Stimulated activated CD8-positive, alpha-beta memory T cell treated with anti-CD3 and anti-CD28 coated beads, Interleukin-2, amount 100 ng/mL, for 1 hour (primary cell): ENCODE data around the gene SLC30A3.
"Not testable (repeated sequence)": the region's sequence is repeated elsewhere in the genome, so short reads cannot be mapped to it uniquely, and the experiment has no call there.

Experiments used
- DNase-seq, 2 donors: peaks; one replicate each; pipeline ENCODE4 v3.0.0-alpha.2; 2020; ENCODE audit warnings: low read depth in 2 of 2

SLC30A3 gene

DNA sequence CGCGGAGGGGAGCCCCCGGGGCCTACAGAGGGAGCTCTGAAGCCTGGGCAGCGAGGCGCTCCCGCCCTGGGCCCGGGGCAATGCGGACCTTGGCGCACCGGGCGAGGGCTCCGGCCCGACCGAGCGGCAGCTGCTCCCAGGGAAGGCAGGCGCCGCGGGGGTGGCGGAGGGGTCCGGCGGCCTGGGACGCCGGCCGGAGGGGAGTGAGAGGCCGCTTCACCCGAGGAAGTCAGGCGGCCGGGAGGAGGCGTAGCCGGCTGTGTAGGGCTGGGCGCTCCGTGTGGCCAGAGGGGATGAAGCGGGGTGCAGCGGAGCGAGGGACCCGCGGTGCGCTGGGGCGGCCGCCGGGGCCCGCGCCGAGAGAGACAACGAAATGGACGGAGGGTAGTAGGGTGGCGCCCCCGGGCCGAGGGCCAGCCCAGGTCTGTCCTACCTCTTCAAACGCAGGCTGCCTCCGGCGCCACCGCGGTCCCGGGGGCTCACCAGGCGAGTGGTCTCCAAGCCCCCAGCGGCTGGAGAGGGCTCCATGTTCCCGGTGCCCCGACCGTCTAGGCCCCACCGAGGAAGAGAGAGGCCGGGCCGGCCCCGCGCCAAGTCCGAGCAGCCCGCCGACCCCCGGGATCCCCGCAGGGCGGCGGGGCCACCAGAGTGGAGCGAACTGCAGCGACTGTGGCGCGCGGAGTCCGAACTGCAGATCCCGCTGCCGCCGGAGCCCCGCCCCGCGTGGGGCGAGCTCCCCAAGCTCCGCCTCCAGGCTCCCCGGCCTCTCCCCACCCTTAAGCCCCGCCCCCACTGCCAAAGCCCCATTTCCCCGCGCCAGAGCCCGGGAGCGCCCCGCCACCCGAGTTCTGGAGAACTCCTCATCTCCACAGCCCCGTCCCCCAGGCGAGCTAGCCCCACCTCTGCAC, at the start of gene SLC30A3:
SLC30A3 (minus strand) TSS at position 669 of the 908 bp plus-strand sequence; CDS start at position 528, 141 bp downstream.
- DNase-seq, result peak; percentile 32 to 51

GRCh38 chr2:27312152-27312551, 49.3 kb upstream of the SLC30A3 start:
- DNase-seq, result no peak

- DNase-seq, result no peak
Measured at GRCh38 chr2:27309651-27310050, 46.8 kb upstream of the SLC30A3 start.

GRCh38 chr2:27308359-27308881, 45.6 kb upstream of the SLC30A3 start, which contains the start of gene UCN:
Gene UCN (minus strand): TSS chr2:27308445. CDS start chr2:27307895, 550 bp downstream.
- DNase-seq, result no peak

GRCh38 chr2:27307545-27308358, 44.9 kb upstream of the SLC30A3 start:
- DNase-seq, result no peak

DNA sequence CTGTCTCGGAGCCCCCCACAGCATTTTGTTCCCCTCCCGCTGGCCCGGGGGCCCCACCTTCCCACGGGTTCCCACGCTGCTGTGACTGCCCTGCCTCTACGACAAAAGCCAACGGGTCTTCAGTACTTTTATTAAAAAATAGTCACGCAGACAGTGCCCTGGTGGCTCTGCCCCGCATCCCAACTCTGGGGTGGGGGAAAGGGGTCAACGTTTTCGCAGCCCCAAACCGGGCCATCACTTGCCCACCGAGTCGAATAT, 44.4 kb upstream of the SLC30A3 start:
- no peak for DNase-seq

GRCh38 chr2:27306573-27307286, 43.9 kb upstream of the SLC30A3 start:
- no peak for DNase-seq

- DNase-seq, result no peak
Measured at GRCh38 chr2:27306136-27306535, 43.3 kb upstream of the SLC30A3 start.

DNA sequence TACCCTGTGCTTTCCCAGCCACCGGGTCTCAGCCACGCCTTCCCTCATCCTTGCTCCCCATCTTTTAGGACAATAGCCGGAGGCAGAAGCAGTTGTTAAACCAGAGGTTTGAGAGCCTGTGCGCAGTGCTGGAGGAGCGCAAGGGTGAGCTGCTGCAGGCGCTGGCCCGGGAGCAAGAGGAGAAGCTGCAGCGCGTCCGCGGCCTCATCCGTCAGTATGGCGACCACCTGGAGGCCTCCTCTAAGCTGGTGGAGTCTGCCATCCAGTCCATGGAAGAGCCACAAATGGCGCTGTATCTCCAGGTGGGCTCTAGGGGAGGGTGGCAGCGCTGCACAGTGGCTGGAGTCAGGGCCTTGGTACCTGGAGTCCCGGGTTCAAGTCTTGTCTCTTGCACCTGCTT, 42.7 kb upstream of the SLC30A3 start:
- DNase-seq, result no peak

- DNase-seq, result no peak
Measured at GRCh38 chr2:27304488-27305240, 41.8 kb upstream of the SLC30A3 start.

- no peak for DNase-seq
Measured at GRCh38 chr2:27303093-27304025, 40.5 kb upstream of the SLC30A3 start.

GRCh38 chr2:27300606-27301005, 37.8 kb upstream of the SLC30A3 start:
- not testable (repeated sequence) for DNase-seq

DNA sequence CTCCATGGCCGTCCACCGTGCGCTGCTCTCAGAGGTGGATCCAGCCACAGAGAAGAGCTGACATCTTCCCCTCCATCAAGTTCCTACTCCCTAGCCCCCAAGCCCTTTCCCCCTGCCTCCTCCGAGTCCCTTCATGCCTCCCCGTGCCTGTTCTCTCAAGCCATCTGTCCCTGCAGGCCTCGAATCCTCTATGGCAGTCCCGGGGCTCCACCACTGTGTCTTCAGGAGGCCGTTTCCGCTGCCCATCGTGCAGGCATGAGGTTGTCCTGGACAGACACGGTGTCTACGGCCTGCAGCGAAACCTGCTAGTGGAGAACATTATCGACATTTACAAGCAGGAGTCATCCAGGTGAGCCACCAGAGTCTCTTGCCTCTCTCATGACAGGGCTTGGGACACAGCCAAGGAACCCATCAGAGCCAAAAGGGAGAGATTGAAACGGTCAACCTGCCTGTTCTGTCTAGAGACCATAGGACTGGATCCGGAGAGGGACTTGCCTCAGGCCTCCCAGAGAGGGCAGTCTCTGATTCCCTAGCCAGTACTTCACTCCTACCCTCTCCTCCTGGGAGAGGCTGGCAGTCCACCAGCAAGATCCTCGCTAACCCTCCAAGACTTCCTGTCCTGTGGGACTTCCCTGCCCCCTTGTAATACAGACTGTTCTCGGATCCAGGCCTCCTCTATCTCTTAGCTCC, 35.7 kb upstream of the SLC30A3 start:
- no peak for DNase-seq

DNA sequence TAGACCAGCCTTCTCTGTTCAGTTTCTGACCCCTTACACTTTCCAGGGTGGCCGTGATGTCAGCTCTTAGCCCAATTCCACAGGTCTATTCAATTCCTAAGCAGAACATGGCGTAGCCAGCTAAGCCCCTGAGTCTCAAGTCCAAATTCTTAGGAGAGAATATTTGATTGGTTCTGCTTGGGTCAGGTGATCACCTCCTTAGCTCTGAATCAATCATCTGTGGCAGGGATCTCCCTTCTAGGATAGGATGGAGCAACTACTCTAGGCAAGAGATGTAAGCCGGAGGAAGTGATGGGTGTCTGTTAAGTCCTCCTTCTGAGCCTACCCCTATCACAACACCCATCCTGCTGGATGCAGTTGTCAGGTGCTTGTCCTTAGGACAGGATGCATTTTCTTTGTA, 34.3 kb upstream of the SLC30A3 start:
- no peak for DNase-seq

DNA sequence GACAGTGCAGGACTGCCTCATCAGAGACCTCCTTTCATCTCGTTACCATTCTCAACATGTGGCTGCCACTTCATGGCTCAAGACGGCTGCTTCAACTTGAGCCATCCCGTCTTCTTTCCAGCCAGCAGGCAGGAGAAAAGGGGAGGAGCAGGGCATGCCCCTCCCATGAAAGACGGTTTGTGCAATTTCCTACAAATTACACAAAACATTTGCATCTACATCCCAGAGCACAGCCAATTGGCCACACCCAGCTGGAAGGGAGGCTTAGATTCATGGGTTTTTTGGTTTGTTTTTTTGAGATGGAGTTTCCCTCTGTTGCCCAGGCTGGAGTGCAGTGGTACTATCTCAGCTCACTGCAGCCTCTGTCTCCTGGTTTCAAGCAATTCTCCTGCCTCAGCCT, 33.6 kb upstream of the SLC30A3 start:
- DNase-seq, result no peak

DNA sequence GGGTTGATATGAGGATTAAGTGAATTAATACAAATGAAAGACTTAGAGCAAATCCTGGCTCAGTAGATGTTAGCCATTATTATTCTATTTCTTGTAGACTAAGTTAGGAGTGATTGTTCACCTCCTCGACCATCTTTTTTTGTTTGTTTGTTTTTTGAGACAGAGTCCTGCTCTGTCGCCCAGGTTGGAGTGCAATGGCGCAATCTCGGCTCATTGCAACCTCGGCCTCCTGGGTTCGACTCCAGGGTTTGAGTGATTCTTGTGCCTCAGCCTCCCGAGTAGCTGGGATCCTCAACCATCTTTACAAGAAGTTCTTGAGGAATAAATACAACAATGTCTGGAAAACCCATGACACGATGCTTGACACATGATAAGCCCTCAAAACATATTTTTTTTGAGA, 32.1 kb upstream of the SLC30A3 start:
- no peak for DNase-seq

DNA sequence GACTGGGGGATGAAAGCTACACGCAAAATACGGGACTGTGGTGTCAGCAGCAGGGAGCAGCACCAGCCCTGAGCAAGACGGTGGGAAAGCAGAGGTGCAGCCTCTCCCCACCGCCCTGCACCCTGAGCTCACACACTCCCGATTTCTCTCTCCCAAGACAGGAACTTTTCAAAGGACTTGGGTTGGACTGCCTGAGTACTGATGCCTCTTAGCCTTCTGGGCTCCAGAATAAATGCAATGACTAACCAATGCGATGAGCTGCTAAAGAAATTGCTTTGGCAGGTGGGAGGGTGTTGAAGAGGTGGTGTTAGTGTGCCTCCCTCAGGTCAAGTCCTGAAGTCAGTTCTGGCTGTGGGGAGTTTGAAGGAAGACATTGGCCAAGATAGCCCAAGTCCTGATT, 29.0 kb upstream of the SLC30A3 start:
- no peak for DNase-seq

DNA sequence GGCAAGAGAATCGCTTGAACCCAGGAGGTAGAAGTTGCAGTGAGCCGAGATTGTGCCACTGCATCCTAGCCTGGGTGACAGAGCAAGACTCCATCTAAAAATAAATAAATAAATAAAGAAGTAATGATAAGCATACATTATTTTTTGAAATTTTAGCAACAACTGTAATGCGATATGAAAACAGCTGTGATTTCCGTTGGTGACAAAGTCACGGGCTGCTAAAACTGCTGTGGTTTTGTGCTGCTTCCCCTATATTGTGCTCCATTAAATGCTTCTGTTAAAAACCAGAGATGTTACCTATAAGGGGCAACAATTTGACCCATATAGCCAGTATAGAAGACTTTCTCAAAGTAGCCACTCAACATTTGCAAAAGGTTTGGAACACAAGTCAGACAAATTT, 27.7 kb upstream of the SLC30A3 start:
- no peak for DNase-seq

- DNase-seq, result no peak
Measured at GRCh38 chr2:27288610-27289009, 25.8 kb upstream of the SLC30A3 start.

GRCh38 chr2:27285481-27285880, 22.6 kb upstream of the SLC30A3 start:
- DNase-seq, result no peak
